NCI-H187 treated with DMSO at 0.1 percent for 48 hours (cell line): ENCODE data around the gene TBXAS1.

Source experiments
- DNase-seq: peaks from one replicate; lab custom pipeline; 2025; lab: John Stamatoyannopoulos, UW

Gene TBXAS1

GRCh38 chr7:139946533-139946932, 117.5 kb downstream of the TBXAS1 start:
- DNase-seq, result no peak

- DNase-seq, result no peak
Measured at GRCh38 chr7:139947021-139947420, 118.0 kb downstream of the TBXAS1 start.

GRCh38 chr7:139948167-139948566, 119.1 kb downstream of the TBXAS1 start:
- no peak for DNase-seq

DNA sequence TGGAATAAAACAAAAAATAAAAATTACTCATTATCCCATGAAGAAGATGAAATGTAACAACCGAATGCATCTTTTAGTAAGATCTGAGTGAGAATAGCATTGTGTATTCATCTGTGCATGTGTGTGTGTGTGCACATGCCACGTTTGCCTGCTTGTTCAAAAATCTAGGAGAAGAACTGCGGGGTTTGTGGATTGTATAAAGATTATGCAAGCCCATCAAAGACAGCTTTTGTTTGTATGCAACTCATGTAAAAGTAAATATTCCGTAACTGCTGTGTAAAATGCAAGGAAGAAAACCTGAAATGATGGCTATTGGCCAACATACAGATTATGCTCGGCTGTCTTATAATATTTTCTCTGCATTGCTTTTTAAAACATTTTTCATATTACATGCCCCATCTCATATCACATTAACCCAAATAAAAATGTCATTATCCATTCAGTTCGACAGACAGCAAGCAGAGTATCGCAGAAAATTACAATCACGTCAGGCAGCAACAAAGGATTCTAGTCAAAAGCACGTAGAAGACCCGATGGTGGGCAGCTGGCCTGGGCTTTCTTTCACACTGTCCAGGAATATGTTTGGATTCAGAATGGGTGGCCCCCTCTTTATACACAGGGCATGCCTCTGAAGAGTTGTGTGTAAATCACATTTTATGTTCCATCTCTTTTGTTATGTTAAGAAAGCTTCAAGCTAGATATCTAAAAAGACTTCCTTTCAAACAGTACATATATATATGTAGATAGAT, 119.7 kb downstream of the TBXAS1 start:
- no peak for DNase-seq

DNA sequence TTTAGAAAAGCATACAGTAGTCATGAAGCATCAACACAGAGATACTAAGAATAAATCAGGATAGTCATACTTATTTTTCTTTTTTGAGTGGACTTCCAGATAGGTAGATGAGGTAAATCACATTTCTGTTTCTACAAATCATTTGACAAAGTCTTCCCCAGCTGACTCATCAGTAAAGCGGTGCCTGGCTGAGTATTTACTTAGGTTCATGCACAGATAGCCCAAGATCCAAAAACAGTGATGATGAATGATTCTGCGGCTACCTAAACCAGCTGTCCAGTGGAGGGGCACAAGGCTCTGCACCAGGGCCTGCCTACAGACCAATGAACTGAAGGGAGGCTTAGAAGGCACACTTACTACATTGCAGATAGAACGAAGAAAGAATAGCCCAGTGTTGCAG, 120.6 kb downstream of the TBXAS1 start:
- DNase-seq, result no peak

- DNase-seq, result no peak
Measured at GRCh38 chr7:139950881-139951525, 121.9 kb downstream of the TBXAS1 start.

- DNase-seq, result no peak
Measured at GRCh38 chr7:139953229-139953628, 124.2 kb downstream of the TBXAS1 start.

DNA sequence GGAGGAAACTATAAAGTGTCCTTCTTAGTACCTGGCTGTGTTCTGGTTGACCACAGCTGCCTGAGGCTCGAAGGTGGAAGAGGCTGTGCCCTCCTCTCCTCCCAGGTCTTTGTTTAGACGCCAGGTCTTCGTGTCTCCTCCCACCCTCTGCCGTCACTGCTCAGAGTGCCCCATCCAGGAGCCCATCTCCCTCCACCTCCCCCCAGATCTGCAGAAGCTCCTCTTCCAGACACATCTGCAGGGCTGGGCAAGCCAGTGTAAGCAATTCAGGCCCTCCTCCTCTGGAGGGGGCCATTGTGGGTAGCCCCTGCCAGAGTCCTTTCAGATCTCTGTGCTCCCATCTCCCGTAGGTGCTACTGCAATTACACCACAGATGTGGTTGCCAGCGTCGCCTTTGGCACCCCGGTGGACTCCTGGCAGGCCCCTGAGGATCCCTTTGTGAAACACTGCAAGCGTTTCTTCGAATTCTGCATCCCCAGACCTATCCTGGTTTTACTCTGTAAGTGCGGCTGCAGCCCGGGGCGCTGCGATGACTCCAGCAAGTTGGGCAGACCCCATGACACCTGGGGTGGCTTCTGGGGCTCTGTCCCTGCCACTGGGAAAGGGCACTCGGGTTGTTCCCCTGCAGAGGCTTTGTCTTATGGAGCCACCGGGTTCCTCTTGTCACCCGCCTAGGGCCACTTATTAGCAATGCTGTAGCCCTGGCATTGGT, 126.2 kb downstream of the TBXAS1 start:
- DNase-seq, result no peak

DNA sequence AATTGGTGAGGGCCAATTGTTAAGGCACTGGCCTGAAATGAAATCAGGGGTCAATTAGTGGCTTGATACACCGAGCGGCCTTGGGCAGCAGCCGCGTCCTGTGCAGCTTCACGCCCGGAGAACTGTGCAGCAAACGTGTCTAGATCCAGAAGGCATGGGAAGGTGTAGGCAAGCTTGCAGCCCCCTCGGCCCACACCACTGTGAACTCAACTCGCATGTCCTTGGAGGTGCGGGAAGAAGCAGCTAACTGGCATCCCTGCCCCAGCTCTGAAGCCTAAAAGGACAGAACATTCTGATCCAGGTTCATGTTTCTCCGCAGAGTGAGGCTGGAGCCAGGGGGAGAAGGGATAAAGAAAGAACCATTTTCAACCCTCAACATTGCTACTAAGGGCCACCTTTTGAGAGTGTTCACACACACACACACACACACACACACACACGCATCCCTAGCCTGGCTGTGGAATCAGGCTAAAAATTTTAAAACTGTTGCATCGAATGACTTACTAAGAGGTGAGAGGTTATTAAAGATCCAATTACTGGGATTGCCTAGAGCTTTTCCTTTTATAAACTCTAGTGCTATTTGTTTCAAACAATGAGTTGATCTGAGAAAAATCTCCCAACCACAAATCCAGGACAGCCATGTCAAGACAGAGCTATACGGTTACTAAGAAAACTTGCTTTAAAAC, 129.7 kb downstream of the TBXAS1 start:
- no peak for DNase-seq

GRCh38 chr7:139959285-139959628, 130.2 kb downstream of the TBXAS1 start:
- DNase-seq, result no peak

GRCh38 chr7:139959718-139960117, 130.7 kb downstream of the TBXAS1 start:
- no peak for DNase-seq

GRCh38 chr7:139960157-139960556, 131.1 kb downstream of the TBXAS1 start:
- DNase-seq, result no peak

- no peak for DNase-seq
Measured at GRCh38 chr7:139965942-139966628, 137.0 kb downstream of the TBXAS1 start.

DNA sequence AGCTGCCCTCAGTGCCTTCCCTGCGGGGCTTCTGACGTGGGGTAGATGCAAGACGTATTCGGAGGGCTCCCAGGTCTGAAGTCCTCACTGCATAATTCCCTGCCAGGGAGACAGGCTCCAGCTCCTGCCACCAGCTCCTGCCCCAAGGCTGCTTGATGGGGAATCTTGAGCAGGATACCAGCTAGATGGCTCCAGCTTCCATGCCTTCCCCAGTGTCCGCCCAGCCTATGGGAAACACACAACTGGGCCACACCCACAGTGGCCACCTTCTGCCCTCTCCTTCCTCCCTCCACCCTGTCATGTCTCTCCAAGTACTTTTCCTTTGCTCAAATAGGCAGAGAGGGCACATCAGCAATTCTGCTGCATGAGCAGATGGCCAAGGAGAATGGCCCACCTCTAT, 137.9 kb downstream of the TBXAS1 start:
- DNase-seq, result no peak

- no peak for DNase-seq
Measured at GRCh38 chr7:139968931-139969330, 139.9 kb downstream of the TBXAS1 start.

GRCh38 chr7:139972029-139972428, 143.0 kb downstream of the TBXAS1 start:
- DNase-seq, result no peak

DNA sequence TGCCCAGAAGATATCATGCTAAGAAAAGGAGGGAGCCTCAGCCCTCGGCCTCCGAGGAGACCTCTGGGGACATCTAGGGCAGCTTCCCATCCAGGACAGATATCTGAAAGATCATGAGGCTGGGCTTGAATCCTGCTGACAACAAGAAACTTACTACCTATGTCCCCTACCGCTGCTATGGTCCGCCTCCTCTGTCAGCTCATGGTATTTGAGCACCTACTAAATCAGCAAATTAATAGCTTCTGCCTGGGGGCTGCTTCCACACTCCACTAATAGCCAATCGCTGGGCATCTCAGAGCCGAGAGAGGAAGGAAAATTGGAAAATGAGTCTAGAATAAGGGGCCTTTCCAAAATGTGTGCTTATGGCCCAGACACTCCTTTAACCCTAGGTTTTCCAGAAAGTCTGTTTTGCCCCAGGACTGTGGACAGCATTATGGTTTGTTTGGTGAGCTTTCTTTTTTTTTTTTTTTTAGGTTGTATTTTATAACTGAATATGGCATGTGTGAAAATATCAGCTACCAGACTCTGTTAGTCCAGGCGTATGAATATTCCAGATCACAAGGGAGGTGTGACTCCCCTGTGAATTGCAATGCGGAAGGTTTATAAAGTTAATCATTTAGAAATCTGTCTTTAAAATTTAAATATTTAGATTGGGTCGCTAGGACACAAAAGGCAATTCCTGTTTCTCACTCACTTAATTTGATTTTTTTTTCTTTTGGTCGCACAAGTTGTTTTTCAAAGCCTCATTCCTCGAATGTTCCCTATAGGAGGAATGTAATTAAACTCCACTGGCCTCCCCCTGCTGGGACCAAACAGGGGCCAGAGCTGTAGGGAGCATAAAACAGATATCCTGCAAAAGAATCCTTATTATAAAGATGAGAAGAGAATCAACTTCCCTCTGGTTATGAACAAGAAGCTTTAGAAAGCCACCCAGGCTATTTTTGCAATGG, 144.3 kb downstream of the TBXAS1 start:
- no peak for DNase-seq

DNA sequence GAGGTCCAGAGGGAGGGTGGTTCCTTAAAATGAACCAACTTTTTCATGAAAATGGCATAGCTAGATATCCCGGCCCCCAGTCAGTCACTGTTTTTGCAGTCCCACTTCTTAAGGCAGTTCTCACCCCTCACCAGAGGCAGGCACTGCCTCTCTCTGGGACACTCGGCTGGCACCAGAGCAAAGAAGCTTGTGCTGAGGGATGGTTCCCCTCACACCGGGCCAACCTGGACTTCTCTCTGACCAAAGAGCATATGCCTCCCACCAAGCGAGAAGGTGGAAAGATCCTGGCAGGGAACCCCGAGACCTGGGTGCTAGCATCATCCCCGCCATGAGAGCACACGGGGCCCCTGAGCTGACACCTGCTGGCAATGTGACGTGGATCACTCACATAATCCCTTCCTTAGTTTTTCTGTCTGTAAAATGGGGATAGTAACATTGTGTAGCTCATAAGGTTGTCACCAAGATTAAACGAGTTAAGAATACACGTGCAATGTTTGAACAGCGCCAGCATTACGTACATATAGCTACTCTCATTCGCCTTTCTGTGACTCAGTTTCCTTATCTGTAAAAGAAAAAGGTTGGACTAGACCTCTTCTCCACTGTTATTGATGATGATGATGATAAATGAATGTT, 145.2 kb downstream of the TBXAS1 start:
- no peak for DNase-seq

DNA sequence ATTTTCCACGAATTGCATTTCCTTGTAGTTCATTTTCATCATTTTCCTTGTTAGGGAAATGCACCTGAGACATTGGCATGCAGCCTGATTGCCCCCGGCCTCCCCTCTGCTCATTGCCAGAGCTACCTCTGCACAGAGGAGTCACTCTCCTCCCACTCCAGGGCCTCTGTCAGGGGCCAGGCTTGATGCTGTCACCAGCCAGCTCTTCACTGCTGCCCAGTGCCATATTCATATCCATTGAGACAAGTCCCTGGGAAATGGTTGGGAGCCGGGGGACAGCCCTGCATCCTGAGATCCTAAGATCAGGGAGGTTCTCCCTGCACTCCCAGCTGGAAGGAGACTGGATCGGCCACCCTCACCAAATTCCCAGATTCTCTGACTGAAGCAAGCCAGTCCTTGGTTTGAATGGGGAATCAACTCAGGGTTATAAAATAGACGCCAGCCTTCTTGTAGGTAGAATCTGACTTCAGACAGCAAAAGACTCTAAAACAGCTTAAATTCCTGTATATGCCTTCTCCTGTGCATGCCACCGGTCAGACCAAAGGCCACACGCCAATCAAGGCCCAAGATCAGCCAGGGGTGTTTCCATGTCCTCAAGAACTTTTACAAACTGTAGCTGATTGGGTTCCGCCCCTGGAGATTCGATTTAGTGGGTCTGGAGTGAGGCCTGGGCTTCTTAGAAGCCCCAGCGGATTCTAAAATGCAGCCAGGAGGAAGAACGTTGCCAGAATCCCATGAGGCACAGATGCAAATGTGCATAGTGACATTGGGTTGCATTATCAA, 147.2 kb downstream of the TBXAS1 start:
- DNase-seq, result no peak
